ENCODE data around the gene TANGO6. TPM values are rescaled to one million over a fixed set of nuclear protein-coding genes. Genes with fewer than 3 reads are reported as not detected.
"Not testable (repeated sequence)": the region's sequence is repeated elsewhere in the genome, so short reads cannot be mapped to it uniquely, and the experiment has no call there.

The TANGO6 gene
- polyA plus RNA-seq, 1 donor (not counting 4 experiments of a cell fraction or from before 2014, with no cell fraction given): 13.1 TPM

- H3K9me1 ChIP-seq (ENCODE audit: control insufficient read depth, extremely low read depth, insufficient read depth, low read length): no peaks in the 10 kb centered on the region
- no peak overlapping the region for H3K9ac ChIP-seq (ENCODE audit: control insufficient read depth, extremely low read depth, insufficient read depth, low read length)
- H3K27me3 ChIP-seq (ENCODE audit: control insufficient read depth, extremely low read depth, insufficient read depth, low read length): no peaks in the 10 kb centered on the region
- peaks cover 0 to 2% of the 10 kb centered on the region in 2 experiments for H3K36me3 ChIP-seq (ENCODE audit: control insufficient read depth in 2 of 2, extremely low read depth in 1 of 2, insufficient read depth in 2 of 2, low read length in 2 of 2)
- no peak overlapping the region for H2AFZ ChIP-seq (ENCODE audit: control insufficient read depth, low read length)
- no peaks in the 10 kb centered on the region for H4K20me1 ChIP-seq (ENCODE audit: control insufficient read depth, extremely low read depth, insufficient read depth, low read length)
- H3K79me2 ChIP-seq (ENCODE audit: control insufficient read depth, insufficient read depth, low read length): no peaks in the 10 kb centered on the region
- no peak overlapping the region for H3K27ac ChIP-seq (ENCODE audit: control insufficient read depth, insufficient read depth, low read length)
- no peak for DNase-seq (ENCODE audit: low read depth, low spot score)
- no peaks in the 10 kb centered on the region for H3K9me3 ChIP-seq (ENCODE audit: control insufficient read depth, low read depth, low read length)
- no peak for FAIRE-seq
- no peak overlapping the region for H3K4me2 ChIP-seq (ENCODE audit: control insufficient read depth, extremely low read depth, insufficient read depth, low read depth, low read length)
- dilution Hi-C loops (cut with MboI; ENCODE audit: extremely low pct_ligation_motif_present, low sequenced_read_pairs): no loop called here
- no peak overlapping the region for H3K4me3 ChIP-seq (ENCODE audit: control insufficient read depth in 2 of 3, extremely low read depth in 1 of 3, insufficient read depth in 2 of 3, low read depth in 1 of 3, low read length in 3 of 3)
- TF ChIP-seq EZH2 (IDR thresholded peaks at IDR 0.05; ENCODE audit: low read length): no peak
- TF ChIP-seq CTCF (optimal IDR thresholded peaks at IDR 0.05 in 1 of 3, IDR thresholded peaks at IDR 0.05 in 1 of 3, conservative IDR thresholded peaks at IDR 0.05 in 1 of 3; ENCODE audit: extremely low read depth in 1 of 3, insufficient read depth in 2 of 3, low read length in 3 of 3): no peak
- H3K4me1 ChIP-seq (ENCODE audit: control insufficient read depth, extremely low read depth, insufficient read depth, low read length): peaks cover 22% of the 10 kb centered on the region
These were observed 213.1 kb downstream of the TANGO6 start for GRCh38 chr16:69056421-69056820.

DNA sequence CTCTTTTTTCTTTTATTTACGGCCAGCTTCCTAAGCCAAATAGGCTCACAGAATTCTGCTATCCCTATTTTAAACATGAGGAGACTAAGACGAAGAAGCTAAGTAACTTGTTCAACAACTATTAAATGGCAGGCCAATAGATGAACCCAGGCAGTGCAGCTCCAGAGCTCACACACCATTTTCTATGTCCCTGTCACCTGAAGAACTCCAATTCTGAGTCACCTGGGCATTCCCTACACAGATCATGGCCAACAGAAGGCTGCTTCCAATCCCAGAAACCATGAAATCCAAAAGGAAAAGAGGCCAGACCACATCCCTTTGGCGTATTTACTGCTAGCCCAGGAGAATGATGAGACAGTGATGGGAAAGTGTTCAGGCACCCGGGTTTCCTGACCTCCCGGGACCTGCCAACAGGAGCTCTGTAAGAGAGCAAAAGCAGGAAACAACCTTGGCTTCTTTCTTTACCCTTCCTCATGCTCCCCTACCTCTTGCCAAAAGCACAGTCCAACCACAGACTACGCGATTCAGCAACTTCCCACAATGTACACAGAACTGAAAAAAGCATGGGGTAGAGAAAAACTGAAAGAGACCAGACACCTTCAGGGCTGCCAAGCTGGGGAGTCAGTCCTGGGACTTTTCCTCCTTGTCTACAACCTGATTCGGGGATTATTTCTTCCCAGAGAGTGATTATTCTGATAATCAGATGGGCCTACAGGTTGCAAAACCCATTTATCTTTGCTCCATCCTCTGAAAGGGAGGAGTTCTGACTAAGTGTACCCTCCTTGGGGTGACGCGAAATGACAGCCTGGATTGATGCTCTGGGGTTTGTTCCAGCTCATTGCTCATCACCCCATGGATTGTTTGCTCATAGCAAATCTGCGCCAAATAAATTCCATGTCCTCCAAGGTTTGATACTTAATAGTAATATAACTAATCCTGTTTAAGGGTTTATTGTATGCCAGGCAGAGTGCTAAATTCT, 214.4 kb downstream of the TANGO6 start:
- peak overlapping the region; percentile 81 for H3K4me2 ChIP-seq (ENCODE audit: control insufficient read depth, extremely low read depth, insufficient read depth, low read depth, low read length)
- H3K4me1 ChIP-seq (ENCODE audit: control insufficient read depth, extremely low read depth, insufficient read depth, low read length): peaks cover 22% of the 10 kb centered on the region
- DNase-seq (ENCODE audit: low read depth, low spot score): no peak
- no peaks in the 10 kb centered on the region for H3K9me1 ChIP-seq (ENCODE audit: control insufficient read depth, extremely low read depth, insufficient read depth, low read length)
- H3K4me3 ChIP-seq (ENCODE audit: control insufficient read depth in 2 of 3, extremely low read depth in 1 of 3, insufficient read depth in 2 of 3, low read depth in 1 of 3, low read length in 3 of 3): no peak overlapping the region
- H2AFZ ChIP-seq (ENCODE audit: control insufficient read depth, low read length): peak overlapping the region; percentile 63
- H3K9ac ChIP-seq (ENCODE audit: control insufficient read depth, extremely low read depth, insufficient read depth, low read length): peak overlapping the region; percentile 57
- no peaks in the 10 kb centered on the region for H3K36me3 ChIP-seq (ENCODE audit: control insufficient read depth in 2 of 2, extremely low read depth in 1 of 2, insufficient read depth in 2 of 2, low read length in 2 of 2)
- dilution Hi-C loops (cut with MboI; ENCODE audit: extremely low pct_ligation_motif_present, low sequenced_read_pairs): no loop called here
- H3K27me3 ChIP-seq (ENCODE audit: control insufficient read depth, extremely low read depth, insufficient read depth, low read length): no peaks in the 10 kb centered on the region
- no peaks in the 10 kb centered on the region for H4K20me1 ChIP-seq (ENCODE audit: control insufficient read depth, extremely low read depth, insufficient read depth, low read length)
- FAIRE-seq: peak; percentile 67
- TF ChIP-seq EZH2 (IDR thresholded peaks at IDR 0.05; ENCODE audit: low read length): no peak
- TF ChIP-seq CTCF (optimal IDR thresholded peaks at IDR 0.05 in 1 of 3, IDR thresholded peaks at IDR 0.05 in 1 of 3, conservative IDR thresholded peaks at IDR 0.05 in 1 of 3; ENCODE audit: extremely low read depth in 1 of 3, insufficient read depth in 2 of 3, low read length in 3 of 3): no peak
- H3K79me2 ChIP-seq (ENCODE audit: control insufficient read depth, insufficient read depth, low read length): no peaks in the 10 kb centered on the region
- H3K9me3 ChIP-seq (ENCODE audit: control insufficient read depth, low read depth, low read length): no peaks in the 10 kb centered on the region
- peak overlapping the region; percentile 82 for H3K27ac ChIP-seq (ENCODE audit: control insufficient read depth, insufficient read depth, low read length)

DNA sequence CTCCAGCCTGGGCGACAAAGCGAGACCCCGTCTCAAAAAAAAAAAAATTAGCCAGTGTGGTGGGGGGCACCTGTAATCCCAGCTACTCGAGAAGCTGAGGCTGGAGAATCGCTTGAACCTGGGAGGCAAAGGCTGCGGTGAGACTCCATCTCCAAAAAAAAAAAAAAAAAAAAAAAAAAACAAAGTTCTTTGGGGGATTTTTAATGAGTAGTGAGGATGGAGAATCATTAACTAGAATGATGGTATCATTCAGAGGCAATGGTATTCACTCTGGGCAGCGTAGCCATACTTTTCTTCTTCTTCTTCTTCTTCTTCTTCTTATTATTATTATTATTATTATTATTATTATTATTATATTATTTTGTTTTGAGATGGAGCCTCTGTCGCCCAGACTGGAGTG, 220.2 kb downstream of the TANGO6 start:
- DNase-seq (ENCODE audit: low read depth, low spot score); H3K36me3 ChIP-seq (ENCODE audit: control insufficient read depth in 2 of 2, extremely low read depth in 1 of 2, insufficient read depth in 2 of 2, low read length in 2 of 2); H3K4me3 ChIP-seq (ENCODE audit: control insufficient read depth in 2 of 3, extremely low read depth in 1 of 3, insufficient read depth in 2 of 3, low read depth in 1 of 3, low read length in 3 of 3); H4K20me1 ChIP-seq (ENCODE audit: control insufficient read depth, extremely low read depth, insufficient read depth, low read length); H3K9ac ChIP-seq (ENCODE audit: control insufficient read depth, extremely low read depth, insufficient read depth, low read length); dilution Hi-C loops (cut with MboI; ENCODE audit: extremely low pct_ligation_motif_present, low sequenced_read_pairs); H3K27me3 ChIP-seq (ENCODE audit: control insufficient read depth, extremely low read depth, insufficient read depth, low read length); H3K4me1 ChIP-seq (ENCODE audit: control insufficient read depth, extremely low read depth, insufficient read depth, low read length); H3K79me2 ChIP-seq (ENCODE audit: control insufficient read depth, insufficient read depth, low read length); H3K4me2 ChIP-seq (ENCODE audit: control insufficient read depth, extremely low read depth, insufficient read depth, low read depth, low read length); FAIRE-seq; H3K9me3 ChIP-seq (ENCODE audit: control insufficient read depth, low read depth, low read length); H3K27ac ChIP-seq (ENCODE audit: control insufficient read depth, insufficient read depth, low read length); H2AFZ ChIP-seq (ENCODE audit: control insufficient read depth, low read length); H3K9me1 ChIP-seq (ENCODE audit: control insufficient read depth, extremely low read depth, insufficient read depth, low read length): not testable (repeated sequence)

All from keratinocyte (primary cell).